Measurements from ENCODE around the gene KLHL1. TPM values are rescaled to one million over a fixed set of nuclear protein-coding genes. Genes with fewer than 3 reads are reported as not detected.

Gene KLHL1
- total RNA-seq, 1 experiment from 2014 or later, result not detected

DNA sequence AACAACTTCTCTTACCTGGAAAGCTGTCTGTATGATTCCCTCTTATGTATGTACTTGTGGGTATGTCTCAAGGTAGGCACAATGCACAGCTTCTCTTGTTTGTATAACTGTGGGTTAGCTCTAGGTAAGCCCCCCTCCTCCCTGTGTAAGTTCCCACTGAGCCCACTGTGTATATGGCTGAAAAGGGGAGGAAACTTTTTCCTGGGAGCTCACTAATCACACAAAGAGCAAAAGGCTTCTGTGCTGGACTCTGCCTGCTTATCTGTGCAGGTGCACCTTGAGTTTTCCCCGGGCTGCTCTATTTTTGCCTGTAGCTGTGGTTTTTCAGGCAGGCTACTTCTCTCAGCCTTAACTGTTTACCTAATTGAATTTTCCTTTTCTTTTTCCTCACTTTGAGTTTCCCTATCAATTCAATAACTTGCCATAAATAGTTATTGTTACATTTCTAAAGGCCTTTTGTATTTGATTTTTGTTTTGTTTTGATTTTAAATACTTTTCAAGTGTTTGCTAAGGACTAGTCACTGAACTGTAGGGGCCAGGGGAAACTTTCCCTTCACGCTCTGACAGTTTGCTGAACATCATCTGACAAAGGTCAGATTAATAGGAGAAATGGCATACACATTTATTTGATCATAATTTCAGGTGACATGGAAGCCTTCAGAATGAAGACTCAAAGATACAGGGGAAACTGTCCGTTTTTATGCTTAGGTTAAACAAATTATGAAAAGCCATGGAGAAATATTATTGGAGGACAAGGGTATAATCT is 424.1 kb downstream of the KLHL1 start:
- no peak for DNase-seq (ENCODE audit: low read depth)

GRCh38 chr13:69681722-69682121 is 426.5 kb downstream of the KLHL1 start:
- DNase-seq (ENCODE audit: low read depth), result no peak

- DNase-seq (ENCODE audit: low read depth), result no peak
Observed at GRCh38 chr13:69677343-69677742, 430.9 kb downstream of the KLHL1 start.

DNA sequence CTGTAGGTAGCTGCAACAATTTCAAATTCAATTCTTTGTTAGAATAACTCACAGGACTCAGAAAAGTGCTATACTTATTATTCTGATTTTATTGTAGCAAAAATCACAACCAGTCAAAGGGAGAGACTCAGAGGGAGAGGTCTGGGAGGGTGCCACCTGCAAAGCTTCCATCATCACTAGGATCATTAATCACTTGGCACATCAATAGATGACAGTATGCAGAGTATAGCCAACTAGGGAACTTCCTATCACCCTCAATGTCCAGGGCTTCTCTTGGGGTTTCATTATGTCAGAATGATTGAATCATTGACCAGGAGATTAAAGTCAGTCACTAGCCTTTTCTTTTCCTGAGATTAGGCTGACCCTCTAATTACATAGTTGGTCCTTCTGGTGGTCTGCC is 432.0 kb downstream of the KLHL1 start:
- no peak for DNase-seq (ENCODE audit: low read depth)

- DNase-seq (ENCODE audit: low read depth), result no peak
Observed at GRCh38 chr13:69660155-69660554, 448.1 kb downstream of the KLHL1 start.

GRCh38 chr13:69657676-69658075 is 450.6 kb downstream of the KLHL1 start:
- DNase-seq (ENCODE audit: low read depth), result no peak

DNA sequence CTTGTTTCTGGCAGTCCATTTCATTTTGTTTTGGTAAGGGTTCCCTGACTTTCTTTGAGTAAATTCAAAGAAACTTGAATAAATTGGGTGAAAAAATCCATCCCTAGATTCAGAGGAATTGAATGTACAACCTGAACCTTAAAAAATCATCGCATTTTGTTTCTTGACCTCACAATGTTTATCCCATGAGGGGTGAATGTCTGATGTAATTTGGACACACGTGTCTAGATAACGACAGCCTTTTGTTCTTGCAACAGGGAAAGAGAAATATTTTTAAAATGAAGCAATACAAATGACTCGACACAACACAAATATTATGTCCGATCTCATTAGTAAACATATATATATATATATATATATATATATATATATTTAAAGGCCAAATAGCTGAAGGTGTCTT is 453.9 kb downstream of the KLHL1 start:
- DNase-seq (ENCODE audit: low read depth), result no peak

Other genes with a start within 250 kb of the KLHL1 start
- gene ATXN8OS, start 626 bp downstream of the KLHL1 start, total RNA-seq (2014; rRNA removed; shearing (Covaris generic)), result not detected in 2 replicates

All from M059J (cell line).